ENCODE data around the gene CDCA4. TPM values are rescaled to one million over a fixed set of nuclear protein-coding genes. Genes with fewer than 3 reads are reported as not detected.

Gene CDCA4
- polyA plus RNA-seq, 1 of the 3 experiments (the other 2 are of a cell fraction) = 26.8 TPM

DNA sequence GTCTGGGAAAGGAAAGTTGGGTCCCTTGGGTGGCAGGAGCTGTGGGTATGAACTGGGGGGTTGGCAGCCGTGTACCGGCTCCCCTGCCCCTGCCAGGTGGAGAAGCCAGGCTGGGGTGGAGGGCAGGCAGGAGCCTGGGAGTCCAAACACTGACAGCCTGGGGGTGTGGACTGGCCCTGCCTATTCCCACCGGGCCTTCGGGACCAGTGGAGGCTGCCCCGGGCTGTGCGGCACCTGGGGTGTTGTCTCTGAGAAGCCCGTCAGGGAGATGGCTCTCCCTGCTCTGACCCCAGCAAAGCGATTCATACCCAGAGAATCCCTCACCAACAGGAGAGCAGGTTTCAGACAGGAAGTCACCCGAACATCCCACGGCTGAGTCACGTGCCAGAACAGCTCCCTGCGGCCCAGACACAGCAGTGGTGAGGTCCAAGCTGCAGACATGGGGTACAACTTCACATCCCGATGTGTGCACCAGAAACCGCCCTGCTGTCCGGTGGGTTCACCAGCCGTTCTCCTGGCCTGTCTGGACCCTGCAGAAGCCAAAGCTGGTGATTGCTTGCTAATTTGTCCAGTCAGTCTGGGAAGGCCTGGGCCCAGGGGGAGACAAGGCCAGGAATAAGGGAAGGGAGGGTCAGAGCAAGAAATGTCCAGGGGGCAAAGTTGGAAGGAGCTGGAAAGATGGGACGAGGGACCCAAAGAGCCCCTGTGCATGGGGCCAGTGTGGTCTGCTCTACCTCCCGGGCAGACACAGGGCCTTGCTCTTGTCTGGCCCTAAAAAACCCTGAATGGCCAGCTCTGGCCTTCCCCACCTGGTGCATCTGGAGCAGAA, 46.5 kb upstream of the CDCA4 start:
- H2AFZ ChIP-seq (ENCODE audit: low read depth) = peak overlapping the region; percentile 65; the same call in 1 of the 2 replicates
- no peak for DNase-seq
- H4K20me1 ChIP-seq (ENCODE audit: insufficient read depth) = no peaks in the 10 kb centered on the region

DNA sequence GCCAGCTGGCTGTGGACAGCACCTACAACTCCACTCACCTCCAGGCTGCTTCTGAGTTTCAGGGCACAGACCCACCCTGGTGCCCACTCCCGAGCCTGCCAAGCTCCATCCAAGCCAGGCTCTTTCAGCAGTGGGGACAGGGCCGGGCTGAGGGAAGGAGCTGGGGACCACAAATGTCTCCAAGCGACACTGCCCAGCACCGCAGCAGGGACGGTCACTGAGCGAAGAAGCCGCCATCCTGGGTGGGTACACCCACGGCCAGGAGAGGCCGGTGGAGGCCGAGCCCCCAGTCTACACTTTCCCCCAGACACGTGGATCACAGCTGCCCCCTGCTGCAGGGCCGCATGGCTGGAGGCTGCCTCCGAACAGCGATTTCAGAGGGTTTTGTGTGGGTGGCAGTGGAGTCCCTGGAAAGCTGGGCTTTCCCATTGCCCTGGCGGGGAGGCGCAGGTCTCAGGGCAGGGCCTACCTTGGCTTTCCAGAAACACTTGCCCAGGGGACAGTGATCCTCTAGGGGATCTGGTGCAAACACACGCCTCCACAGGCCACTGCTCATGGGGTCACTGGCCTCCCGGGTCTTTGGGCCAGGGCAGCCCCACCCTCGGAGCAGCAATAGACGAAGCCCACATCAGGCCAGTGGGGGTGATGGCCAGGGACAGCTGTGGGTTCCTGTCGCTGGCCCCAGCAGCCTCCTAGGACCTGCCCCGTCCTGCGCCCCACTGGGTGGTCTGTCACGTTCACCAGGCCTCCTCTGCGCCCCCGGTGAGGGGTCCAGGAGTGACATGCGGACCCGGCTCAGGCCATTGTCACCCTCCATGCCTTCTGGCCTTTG, 45.6 kb upstream of the CDCA4 start:
- no peak overlapping the region for H3K4me3 ChIP-seq (ENCODE audit: low read depth in 2 of 2, low read length in 1 of 2)
- no peak overlapping the region for H3K27ac ChIP-seq (ENCODE audit: low read depth in 2 of 2, low read length in 1 of 2)
- H3K9me3 ChIP-seq = no peaks in the 10 kb centered on the region
- H3K36me3 ChIP-seq (replicated peaks in 1 of 2; ENCODE audit: control insufficient read depth in 1 of 2, insufficient read depth in 2 of 2, low read length in 1 of 2) = no peaks in the 10 kb centered on the region
- no peaks in the 10 kb centered on the region for H3K27me3 ChIP-seq (ENCODE audit: insufficient read depth)
- DNase-seq = no peak
- no peak overlapping the region for H2AFZ ChIP-seq (ENCODE audit: low read depth)
- ChIA-PET POLR2A (no interaction called here), CTCF (interaction anchor here (0.6 to 4.3 kb wide), 5 partner anchors 9 to 690 kb away, joined by 3 to 25 read pairs (median 3); no protein-coding TSS in a partner anchor)
- no peaks in the 10 kb centered on the region for H3K79me2 ChIP-seq (ENCODE audit: insufficient read depth)
- WGBS (ENCODE audit: low lambda C conversion rate) = 100% methylated on average over 6 of the region's 28 CpGs
- H3K9me2 ChIP-seq = no peaks in the 10 kb centered on the region
- no peaks in the 10 kb centered on the region for H4K20me1 ChIP-seq (ENCODE audit: insufficient read depth)
- H3F3A ChIP-seq (replicated peaks; ENCODE audit: insufficient read depth) = no peaks in the 10 kb centered on the region
- H3K4me2 ChIP-seq = no peak overlapping the region
- no peak overlapping the region for H3K9ac ChIP-seq
- no peaks in the 10 kb centered on the region; a peak in 1 of 4 replicates for H3K4me1 ChIP-seq (ENCODE audit: control insufficient read depth in 1 of 2, insufficient read depth in 2 of 2, low read depth in 1 of 2, low read length in 1 of 2)
- no peak for TF ChIP-seq SIN3A (IDR thresholded peaks at IDR 0.05; ENCODE audit: borderline replicate concordance, low read depth, low read length)
- TF ChIP-seq, protein P1, sequence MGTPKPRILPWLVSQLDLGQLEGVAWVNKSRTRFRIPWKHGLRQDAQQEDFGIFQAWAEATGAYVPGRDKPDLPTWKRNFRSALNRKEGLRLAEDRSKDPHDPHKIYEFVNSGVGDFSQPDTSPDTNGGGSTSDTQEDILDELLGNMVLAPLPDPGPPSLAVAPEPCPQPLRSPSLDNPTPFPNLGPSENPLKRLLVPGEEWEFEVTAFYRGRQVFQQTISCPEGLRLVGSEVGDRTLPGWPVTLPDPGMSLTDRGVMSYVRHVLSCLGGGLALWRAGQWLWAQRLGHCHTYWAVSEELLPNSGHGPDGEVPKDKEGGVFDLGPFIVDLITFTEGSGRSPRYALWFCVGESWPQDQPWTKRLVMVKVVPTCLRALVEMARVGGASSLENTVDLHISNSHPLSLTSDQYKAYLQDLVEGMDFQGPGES (IDR thresholded peaks at IDR 0.05; ENCODE audit: low read depth, low read length) = no peak
- no peak for TF ChIP-seq FOXJ3 (CRISPR knock-in tag; IDR thresholded peaks at IDR 0.05)
- TF ChIP-seq, protein P2, sequence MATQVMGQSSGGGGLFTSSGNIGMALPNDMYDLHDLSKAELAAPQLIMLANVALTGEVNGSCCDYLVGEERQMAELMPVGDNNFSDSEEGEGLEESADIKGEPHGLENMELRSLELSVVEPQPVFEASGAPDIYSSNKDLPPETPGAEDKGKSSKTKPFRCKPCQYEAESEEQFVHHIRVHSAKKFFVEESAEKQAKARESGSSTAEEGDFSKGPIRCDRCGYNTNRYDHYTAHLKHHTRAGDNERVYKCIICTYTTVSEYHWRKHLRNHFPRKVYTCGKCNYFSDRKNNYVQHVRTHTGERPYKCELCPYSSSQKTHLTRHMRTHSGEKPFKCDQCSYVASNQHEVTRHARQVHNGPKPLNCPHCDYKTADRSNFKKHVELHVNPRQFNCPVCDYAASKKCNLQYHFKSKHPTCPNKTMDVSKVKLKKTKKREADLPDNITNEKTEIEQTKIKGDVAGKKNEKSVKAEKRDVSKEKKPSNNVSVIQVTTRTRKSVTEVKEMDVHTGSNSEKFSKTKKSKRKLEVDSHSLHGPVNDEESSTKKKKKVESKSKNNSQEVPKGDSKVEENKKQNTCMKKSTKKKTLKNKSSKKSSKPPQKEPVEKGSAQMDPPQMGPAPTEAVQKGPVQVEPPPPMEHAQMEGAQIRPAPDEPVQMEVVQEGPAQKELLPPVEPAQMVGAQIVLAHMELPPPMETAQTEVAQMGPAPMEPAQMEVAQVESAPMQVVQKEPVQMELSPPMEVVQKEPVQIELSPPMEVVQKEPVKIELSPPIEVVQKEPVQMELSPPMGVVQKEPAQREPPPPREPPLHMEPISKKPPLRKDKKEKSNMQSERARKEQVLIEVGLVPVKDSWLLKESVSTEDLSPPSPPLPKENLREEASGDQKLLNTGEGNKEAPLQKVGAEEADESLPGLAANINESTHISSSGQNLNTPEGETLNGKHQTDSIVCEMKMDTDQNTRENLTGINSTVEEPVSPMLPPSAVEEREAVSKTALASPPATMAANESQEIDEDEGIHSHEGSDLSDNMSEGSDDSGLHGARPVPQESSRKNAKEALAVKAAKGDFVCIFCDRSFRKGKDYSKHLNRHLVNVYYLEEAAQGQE (IDR thresholded peaks at IDR 0.05; ENCODE audit: low read depth, low read length) = no peak
- no peak for TF ChIP-seq RCOR1 (IDR thresholded peaks at IDR 0.05; ENCODE audit: low read length)
- TF ChIP-seq, protein P3, sequence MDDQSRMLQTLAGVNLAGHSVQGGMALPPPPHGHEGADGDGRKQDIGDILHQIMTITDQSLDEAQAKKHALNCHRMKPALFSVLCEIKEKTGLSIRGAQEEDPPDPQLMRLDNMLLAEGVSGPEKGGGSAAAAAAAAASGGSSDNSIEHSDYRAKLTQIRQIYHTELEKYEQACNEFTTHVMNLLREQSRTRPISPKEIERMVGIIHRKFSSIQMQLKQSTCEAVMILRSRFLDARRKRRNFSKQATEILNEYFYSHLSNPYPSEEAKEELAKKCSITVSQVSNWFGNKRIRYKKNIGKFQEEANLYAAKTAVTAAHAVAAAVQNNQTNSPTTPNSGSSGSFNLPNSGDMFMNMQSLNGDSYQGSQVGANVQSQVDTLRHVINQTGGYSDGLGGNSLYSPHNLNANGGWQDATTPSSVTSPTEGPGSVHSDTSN (IDR thresholded peaks at IDR 0.05) = no peak
- no peak for TF ChIP-seq TAF1 (IDR thresholded peaks at IDR 0.05; ENCODE audit: borderline replicate concordance, low read depth, low read length)
- no peak for TF ChIP-seq FOXM1 (IDR thresholded peaks at IDR 0.05; ENCODE audit: low read depth)
- TF ChIP-seq, protein P4, sequence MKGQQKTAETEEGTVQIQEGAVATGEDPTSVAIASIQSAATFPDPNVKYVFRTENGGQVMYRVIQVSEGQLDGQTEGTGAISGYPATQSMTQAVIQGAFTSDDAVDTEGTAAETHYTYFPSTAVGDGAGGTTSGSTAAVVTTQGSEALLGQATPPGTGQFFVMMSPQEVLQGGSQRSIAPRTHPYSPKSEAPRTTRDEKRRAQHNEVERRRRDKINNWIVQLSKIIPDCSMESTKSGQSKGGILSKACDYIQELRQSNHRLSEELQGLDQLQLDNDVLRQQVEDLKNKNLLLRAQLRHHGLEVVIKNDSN (IDR thresholded peaks at IDR 0.05; ENCODE audit: borderline replicate concordance, low read depth) = no peak
- no peak for TF ChIP-seq EZH2phosphoT487 (IDR thresholded peaks at IDR 0.05; ENCODE audit: borderline replicate concordance, low read depth)

More for the DNA sequence above, 46.5 kb upstream of the CDCA4 start:
- Histone ChIP-seq H3K79me2 (ENCODE audit: insufficient read depth) (no peaks in the 10 kb centered on the region), H3K9me3 (no peaks in the 10 kb centered on the region), H3K9ac (no peak overlapping the region), H3K27ac (ENCODE audit: low read depth in 2 of 2, low read length in 1 of 2) (no peak overlapping the region), H3K27me3 (ENCODE audit: insufficient read depth) (no peaks in the 10 kb centered on the region), H3K36me3 (replicated peaks in 1 of 2; ENCODE audit: control insufficient read depth in 1 of 2, insufficient read depth in 2 of 2, low read length in 1 of 2) (no peaks in the 10 kb centered on the region), H3K9me2 (no peaks in the 10 kb centered on the region), H3K4me3 (ENCODE audit: low read depth in 2 of 2, low read length in 1 of 2) (no peak overlapping the region), H3F3A (replicated peaks; ENCODE audit: insufficient read depth) (no peaks in the 10 kb centered on the region), H3K4me1 (ENCODE audit: control insufficient read depth in 1 of 2, insufficient read depth in 2 of 2, low read depth in 1 of 2, low read length in 1 of 2) (no peaks in the 10 kb centered on the region), H3K4me2 (no peak overlapping the region)
- TF ChIP-seq, protein P5, sequence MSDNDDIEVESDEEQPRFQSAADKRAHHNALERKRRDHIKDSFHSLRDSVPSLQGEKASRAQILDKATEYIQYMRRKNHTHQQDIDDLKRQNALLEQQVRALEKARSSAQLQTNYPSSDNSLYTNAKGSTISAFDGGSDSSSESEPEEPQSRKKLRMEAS (IDR thresholded peaks at IDR 0.05; ENCODE audit: low read depth) = 0 out of 2 replicates have a peak, but pooled peaks have one; percentile 50
- TF ChIP-seq, protein P4 (IDR thresholded peaks at IDR 0.05; ENCODE audit: borderline replicate concordance, low read depth) = peak; percentile 77
- TF ChIP-seq EP300 (IDR thresholded peaks at IDR 0.05; ENCODE audit: borderline replicate concordance in 1 of 2, low read depth in 1 of 2, low read length in 1 of 2) = no peak
- ChIA-PET CTCF (interaction anchor here (0.6 to 4.3 kb wide), 6 partner anchors 8 to 691 kb away, joined by 3 to 25 read pairs (median 3); no protein-coding TSS in a partner anchor), POLR2A (no interaction called here)
- WGBS (ENCODE audit: low lambda C conversion rate) = 67% methylated on average over 13 of the region's 18 CpGs
